SK-N-SH treated with all-trans-retinoic acid at 6 μM for 48 hours (cell line): Measurements from ENCODE around the gene LGALS13.

ENCODE experiments used
- ARNTL ChIP-seq: fragments of 450-650 bp; formaldehyde crosslinking; IDR thresholded peaks from 2 replicates; pipeline ENCODE4 v1.5.0; 2020; ENCODE audit warnings: low read depth, mild to moderate bottlenecking, moderate library complexity, borderline replicate concordance
- BACH2 ChIP-seq: fragments of 250-450 bp; sonication (Bioruptor Pico); IDR thresholded peaks from 2 replicates; pipeline ENCODE4 v1.9.0; 2021; ENCODE audit warnings: mild to moderate bottlenecking, borderline replicate concordance
- CREB5 ChIP-seq: fragments of 250-450 bp; sonication (Bioruptor Pico); IDR thresholded peaks from 2 replicates; pipeline ENCODE4 v1.5.1; 2020; ENCODE audit warnings: low read depth, mild to moderate bottlenecking, moderate library complexity
- CSRNP3 ChIP-seq: fragments of 250-450 bp; sonication (Bioruptor Pico); IDR thresholded peaks from 2 replicates; pipeline ENCODE4 v1.5.1; 2021; ENCODE audit warnings: mild to moderate bottlenecking, moderate library complexity
- ESRRG ChIP-seq: fragments of 250-450 bp; sonication (Bioruptor Pico); IDR thresholded peaks from 2 replicates; pipeline ENCODE4 v1.6.1; 2021; ENCODE audit warnings: mild to moderate bottlenecking
- OSR1 ChIP-seq: fragments of 250-450 bp; sonication (Bioruptor Pico); IDR thresholded peaks from 2 replicates; pipeline ENCODE4 v1.8.0; 2022; ENCODE audit warnings: moderate library complexity, mild to moderate bottlenecking, inconsistent platforms
- PATZ1 ChIP-seq: fragments of 250-450 bp; sonication (Bioruptor Pico); IDR thresholded peaks from 2 replicates; pipeline ENCODE4 v1.8.0; 2020; ENCODE audit warnings: mild to moderate bottlenecking, moderate library complexity, borderline replicate concordance
- PPARA ChIP-seq: fragments of 250-450 bp; sonication (Bioruptor Pico); IDR thresholded peaks from 2 replicates; pipeline ENCODE4 v1.5.0; 2020; ENCODE audit warnings: mild to moderate bottlenecking, borderline replicate concordance
- RARB ChIP-seq: fragments of 250-450 bp; sonication (Bioruptor Pico); IDR thresholded peaks from 2 replicates; pipeline ENCODE4 v1.8.0; 2021; ENCODE audit warnings: mild to moderate bottlenecking, moderate library complexity
- ZNF8 ChIP-seq: fragments of 450-650 bp; formaldehyde crosslinking; IDR thresholded peaks from 2 replicates; pipeline ENCODE4 v1.5.0; 2020; ENCODE audit warnings: mild to moderate bottlenecking, moderate library complexity

GRCh38 chr19:39647918-39648317, 45.6 kb downstream of the LGALS13 start:
- TF ChIP-seq BACH2 (CRISPR knock-in tag): no peak
- TF ChIP-seq PATZ1 (CRISPR knock-in tag): no peak
- TF ChIP-seq ESRRG (CRISPR knock-in tag): no peak
- TF ChIP-seq PPARA: no peak
- no peak for TF ChIP-seq ZNF8 (CRISPR knock-in tag)
- no peak for TF ChIP-seq RARB (CRISPR knock-in tag)
- no peak for TF ChIP-seq ARNTL (CRISPR knock-in tag)
- TF ChIP-seq CSRNP3 (CRISPR knock-in tag): no peak
- TF ChIP-seq CREB5: no peak
- no peak for TF ChIP-seq OSR1 (CRISPR knock-in tag)
